Measurements from ENCODE around the gene SEC31B.
A peak's percentile ranks its signal among the peaks of the same experiment; 100 is the strongest.

Gene SEC31B

GRCh38 chr10:100489396-100489795, 30.3 kb downstream of the SEC31B start:
- no peak for DNase-seq

GRCh38 chr10:100487529-100487928, 32.1 kb downstream of the SEC31B start:
- DNase-seq, result no peak

DNA sequence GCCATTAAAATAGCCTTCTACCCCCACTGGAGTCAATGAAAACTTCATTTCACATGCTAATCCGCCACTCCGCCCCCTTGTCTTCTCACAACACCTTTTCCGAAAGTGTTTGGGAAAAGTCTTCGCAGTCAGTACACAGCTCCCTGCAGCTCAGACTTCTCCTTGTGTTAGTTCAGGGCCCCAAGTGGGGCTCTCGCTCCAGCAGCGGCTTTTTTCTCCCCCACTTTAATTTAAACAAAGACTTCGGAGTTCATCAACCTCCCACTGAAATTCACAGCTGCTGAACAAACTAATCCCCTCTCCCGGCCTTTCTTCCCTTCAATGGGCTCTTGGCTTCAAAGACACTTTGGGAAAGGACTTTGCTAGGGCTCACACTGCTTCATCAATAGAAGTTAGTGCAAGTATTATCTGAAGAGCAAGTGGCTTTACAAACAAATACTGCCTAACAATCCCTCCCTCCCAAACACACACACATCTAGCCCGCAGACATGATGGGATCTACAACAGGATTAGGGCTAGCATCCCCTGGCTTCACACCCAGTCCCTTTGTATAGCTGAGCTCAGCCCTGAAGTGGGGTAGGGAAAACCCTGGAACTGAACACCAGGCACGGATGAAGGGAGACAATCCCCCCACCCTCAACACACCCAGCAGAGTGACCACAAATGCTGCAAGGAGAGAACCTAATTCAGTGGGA, 33.7 kb downstream of the SEC31B start:
- DNase-seq, result no peak

- no peak for DNase-seq
Observed at GRCh38 chr10:100485366-100485765, 34.3 kb downstream of the SEC31B start.

DNA sequence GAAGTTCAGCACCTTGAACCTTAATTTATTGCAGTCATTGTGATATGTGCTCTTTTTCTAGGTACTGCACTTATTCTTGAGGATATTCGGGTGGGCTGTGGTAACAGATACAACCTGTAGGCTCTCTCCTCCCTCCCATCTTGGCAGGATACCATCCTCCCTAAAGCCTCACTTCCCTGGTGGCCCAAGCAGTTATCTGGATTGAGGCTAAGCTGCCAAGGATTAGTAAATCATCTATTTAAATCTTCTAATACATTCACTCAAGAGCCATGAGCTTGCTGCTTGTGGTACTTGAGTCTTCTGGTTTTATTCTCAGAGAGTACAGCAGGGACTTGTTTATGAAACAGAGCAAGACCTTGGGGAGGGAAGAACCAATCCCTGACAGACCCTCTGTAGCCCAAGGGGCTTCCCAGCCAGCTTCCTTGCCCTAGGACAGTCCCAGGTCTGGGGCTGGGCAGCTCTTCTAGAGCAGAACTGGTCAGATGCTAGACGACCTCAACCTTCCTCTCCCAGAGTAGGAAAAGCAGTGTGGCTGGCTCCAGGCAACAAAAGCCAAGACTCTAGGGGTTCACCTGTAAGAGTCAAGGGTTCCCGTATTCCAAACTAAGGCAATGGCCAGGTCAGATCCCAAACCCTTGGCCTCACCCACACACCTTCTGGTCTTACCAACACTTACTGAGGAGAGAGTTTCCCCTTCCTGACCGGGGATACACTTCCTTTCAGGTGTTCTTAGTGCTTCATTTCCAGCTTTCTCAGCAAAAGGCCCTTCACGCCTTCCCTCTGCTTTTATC, 35.6 kb downstream of the SEC31B start:
- DNase-seq, result no peak

GRCh38 chr10:100482834-100483185, 36.9 kb downstream of the SEC31B start:
- DNase-seq, result no peak

GRCh38 chr10:100482181-100482833, 37.4 kb downstream of the SEC31B start:
- DNase-seq, result peak; percentile 53

DNA sequence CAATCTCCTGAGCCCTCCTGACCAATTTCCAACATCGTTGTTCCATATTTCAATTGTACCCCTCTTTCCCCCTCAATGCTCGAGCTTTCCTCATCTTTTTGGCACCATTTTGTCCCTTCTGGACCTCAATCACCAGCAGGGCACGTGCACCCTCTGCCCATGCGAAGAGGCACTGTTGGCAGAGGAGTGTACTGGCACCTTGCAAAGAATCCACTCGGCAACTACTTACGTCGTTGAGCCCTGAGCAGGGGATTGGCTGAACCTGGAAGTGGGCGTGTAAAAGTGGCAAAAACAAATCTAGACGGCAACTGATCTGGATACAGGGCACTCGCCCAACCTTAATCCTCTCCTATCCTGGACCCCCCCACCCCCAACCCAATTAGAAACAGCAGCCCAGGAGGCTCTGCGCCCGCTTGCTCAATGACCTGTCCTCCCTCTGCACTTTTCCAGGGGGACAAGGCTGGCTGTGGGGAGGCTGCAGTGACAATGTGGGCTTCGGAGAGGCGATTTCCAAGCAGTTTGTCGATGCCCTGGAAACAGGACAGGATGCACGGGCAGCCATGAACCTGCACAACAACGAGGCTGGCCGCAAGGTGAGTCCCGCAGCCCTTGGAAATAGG, 38.1 kb downstream of the SEC31B start:
- peak; percentile 76 for DNase-seq

DNA sequence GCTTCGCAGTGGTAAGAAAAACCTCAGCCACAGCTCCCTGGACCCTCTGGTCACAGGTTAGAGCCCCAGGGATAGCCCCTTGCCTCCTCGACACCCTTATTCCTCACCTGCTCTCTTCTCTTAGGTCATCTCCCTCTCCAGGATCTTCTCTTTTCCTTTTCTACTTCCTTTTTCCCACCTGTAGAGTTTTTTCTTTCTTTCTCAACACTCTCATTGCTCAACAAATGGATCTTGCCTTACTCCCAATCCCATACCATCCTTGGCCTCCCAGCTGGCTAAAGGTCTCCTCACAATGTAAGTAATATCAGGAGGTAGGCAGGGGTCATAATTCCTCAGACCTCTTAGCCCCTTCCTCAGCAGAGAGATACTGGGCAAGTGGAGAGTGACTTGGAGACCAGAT, 39.7 kb downstream of the SEC31B start:
- no peak for DNase-seq

DNA sequence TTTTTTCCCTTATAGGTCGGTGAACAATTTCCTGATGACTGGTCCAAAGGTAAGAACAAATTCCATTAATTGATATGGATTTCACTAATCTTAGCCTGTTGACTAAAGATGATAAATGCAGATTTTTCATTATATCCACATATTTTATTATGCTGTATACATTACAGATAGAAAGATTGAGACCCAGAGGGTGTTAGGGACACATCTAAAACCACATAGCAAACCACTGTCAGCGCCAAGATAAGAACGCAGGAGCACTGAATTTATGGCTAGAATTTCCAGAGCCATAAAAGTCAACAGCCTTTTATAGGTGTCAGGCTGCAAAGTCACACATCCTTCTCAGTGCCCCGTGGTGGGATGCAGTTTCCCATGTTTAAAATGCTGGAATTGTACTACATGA, 40.6 kb downstream of the SEC31B start:
- DNase-seq, result no peak

GRCh38 chr10:100477970-100478369, 41.7 kb downstream of the SEC31B start:
- DNase-seq, result no peak

DNA sequence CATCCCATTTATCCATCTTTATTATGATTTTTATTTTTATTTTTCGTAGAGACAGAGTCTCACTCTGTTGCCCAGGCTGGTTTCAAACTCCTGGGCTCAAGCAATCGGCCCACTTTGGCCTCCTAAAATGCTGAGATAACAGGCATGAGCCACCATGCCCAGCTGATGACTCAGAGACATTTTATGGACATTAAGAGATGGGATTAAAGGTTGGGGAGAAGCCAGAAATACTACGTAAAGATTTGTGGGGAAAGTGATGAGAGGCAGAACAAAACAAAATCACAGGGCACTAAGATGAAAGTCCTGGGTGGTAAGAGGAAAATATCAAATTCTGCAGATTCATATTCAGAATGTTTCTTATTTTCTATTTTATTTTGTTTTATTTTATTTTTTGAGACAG, 49.3 kb downstream of the SEC31B start:
- DNase-seq, result peak; percentile 43

GRCh38 chr10:100469756-100470155, 49.9 kb downstream of the SEC31B start:
- DNase-seq, result no peak

DNA sequence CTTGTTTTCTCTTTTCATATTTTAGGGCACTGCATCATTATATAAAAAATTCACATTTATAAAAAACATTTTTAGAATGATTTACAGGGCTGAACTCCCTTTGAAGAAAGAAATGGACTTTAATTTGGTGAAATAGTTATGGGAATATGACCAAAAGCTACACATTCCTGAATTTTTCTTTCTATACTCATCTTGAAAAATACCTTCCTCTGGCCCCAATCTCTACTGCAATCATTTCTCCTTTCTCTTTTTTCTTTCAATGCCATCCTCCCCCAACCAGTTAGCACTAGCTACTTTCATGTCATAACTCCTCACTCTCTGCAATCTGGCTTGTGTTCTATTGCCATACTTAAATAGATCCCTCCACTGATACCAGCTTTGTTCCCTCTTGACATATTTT, 50.7 kb downstream of the SEC31B start:
- peak; percentile 17 for DNase-seq

DNA sequence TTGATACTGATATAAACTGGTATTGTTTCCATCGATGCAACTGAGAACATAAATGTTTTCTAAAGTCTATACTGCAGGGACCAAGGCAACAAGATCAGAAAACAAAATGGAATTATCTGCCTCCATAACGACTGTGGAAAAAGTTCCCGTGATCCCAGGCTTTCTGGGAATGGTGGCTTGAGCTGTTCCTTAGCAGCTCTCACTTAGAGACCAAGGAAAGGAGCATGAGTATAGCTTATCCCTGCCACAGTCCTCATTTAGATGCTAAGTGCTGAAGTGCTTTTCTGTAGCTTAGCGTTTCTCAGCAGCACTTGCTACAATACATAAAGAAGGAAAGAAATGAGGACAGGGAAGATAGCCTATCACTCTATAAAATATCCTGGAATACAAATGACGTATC, 51.3 kb downstream of the SEC31B start:
- no peak for DNase-seq

DNA sequence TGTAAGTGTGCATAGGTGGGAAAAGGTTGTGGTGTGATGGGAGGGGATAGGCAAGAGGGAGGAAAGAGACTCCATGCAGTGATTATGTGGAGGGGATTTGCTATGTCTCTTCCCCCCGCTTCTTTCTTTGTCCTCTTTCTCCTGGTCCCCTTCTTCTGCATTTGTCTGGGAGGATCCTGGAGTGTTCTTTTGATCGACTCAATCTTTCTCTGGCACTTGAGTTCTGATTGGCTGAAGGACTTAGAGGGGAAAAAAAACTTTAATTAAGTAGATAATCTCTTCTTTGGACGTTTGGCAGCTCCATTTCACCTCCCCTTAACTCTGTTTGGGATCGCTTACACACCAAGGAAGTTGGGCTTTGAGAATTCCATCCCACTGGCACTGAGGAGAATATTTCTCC, 57.0 kb downstream of the SEC31B start, which contains the start of gene WNT8B:
WNT8B (plus strand) TSS at position 301 of the 400 bp plus-strand sequence. CDS start 160 bp downstream, outside the sequence.
- no peak for DNase-seq

DNA sequence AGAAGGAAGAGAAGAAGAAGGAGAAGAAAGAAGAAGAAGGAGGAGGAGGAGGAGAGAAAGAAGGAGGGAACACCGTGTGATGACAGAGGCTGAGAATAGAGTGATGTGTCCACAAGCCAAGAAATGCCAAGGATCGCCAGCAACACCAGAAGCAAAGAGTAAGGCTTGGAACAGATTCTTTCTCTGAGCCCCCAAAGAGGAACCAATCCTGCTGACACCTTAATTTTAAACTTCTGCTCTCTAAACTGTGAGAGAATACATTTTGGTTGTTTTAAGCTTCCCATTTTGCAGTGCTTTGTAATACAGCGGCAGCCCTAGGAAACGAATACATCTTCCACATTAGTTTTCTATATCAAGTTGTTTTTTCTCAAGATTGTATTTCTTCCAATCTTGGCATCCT, 70.7 kb downstream of the SEC31B start:
- DNase-seq, result no peak

GRCh38 chr10:100447663-100448062, 72.0 kb downstream of the SEC31B start:
- DNase-seq, result no peak

- no peak for DNase-seq
Observed at GRCh38 chr10:100446130-100446761, 73.4 kb downstream of the SEC31B start.

- DNase-seq, result no peak
Observed at GRCh38 chr10:100442548-100442947, 77.1 kb downstream of the SEC31B start.

- no peak for DNase-seq
Observed at GRCh38 chr10:100438674-100439315, 80.9 kb downstream of the SEC31B start.
